HEK293T (cell line): ENCODE measurements around the gene TRHDE.

Experiments used
- ARNT ChIP-seq: fragments of 450-650 bp; IDR thresholded peaks from 2 replicates; pipeline ENCODE4 v1.6.1; 2017; ENCODE audit warnings: mild to moderate bottlenecking
- BHLHE40 ChIP-seq: fragments of 450-650 bp; IDR thresholded peaks from 2 replicates; pipeline ENCODE4 v1.6.1; 2016; ENCODE audit warnings: mild to moderate bottlenecking, moderate library complexity, borderline replicate concordance
- ELF4 ChIP-seq: fragments of 450-650 bp; IDR thresholded peaks from 2 replicates; pipeline ENCODE4 v1.6.1; 2017; ENCODE audit warnings: antibody characterized with exemption
- FOXA1 ChIP-seq: fragments of 450-650 bp; IDR thresholded peaks from 2 replicates; pipeline ENCODE4 v1.6.1; 2016; ENCODE audit warnings: mild to moderate bottlenecking
- FOXK2 ChIP-seq: fragments of 450-650 bp; IDR thresholded peaks from 2 replicates; pipeline ENCODE4 v1.6.1; 2016; ENCODE audit warnings: mild to moderate bottlenecking
- FOXM1 ChIP-seq: fragments of 450-650 bp; IDR thresholded peaks from 2 replicates; pipeline ENCODE4 v1.6.1; 2017; ENCODE audit warnings: mild to moderate bottlenecking, borderline replicate concordance
- HDGF ChIP-seq: fragments of 450-650 bp; IDR thresholded peaks from 2 replicates; pipeline ENCODE4 v1.6.1; 2017; ENCODE audit warnings: antibody characterized with exemption, borderline replicate concordance
- LEF1 ChIP-seq: fragments of 450-650 bp; IDR thresholded peaks from 2 replicates; pipeline ENCODE4 v1.6.1; 2017; ENCODE audit warnings: mild to moderate bottlenecking, borderline replicate concordance
- PKNOX1 ChIP-seq: fragments of 450-650 bp; IDR thresholded peaks from 2 replicates; pipeline ENCODE4 v1.6.1; 2016
- SP1 ChIP-seq: fragments of 450-650 bp; IDR thresholded peaks from 2 replicates; pipeline ENCODE4 v1.6.1; 2017
- ZNF384 ChIP-seq: fragments of 450-650 bp; IDR thresholded peaks from 2 replicates; pipeline ENCODE4 v1.6.1; 2016

GRCh38 chr12:72510772-72511171, 238.6 kb downstream of the TRHDE start:
- TF ChIP-seq ARNT (no peak), LEF1 (no peak), SP1 (no peak), ZNF384 (no peak), HDGF (no peak), BHLHE40 (no peak), FOXK2 (no peak), PKNOX1 (no peak), ELF4 (no peak), FOXM1 (no peak), FOXA1 (no peak)
